K562 (cell line): ENCODE data around the gene AFDN. TPM values are rescaled to one million over a fixed set of nuclear protein-coding genes. Genes with fewer than 3 reads are reported as not detected.

Source experiments
- NFRKB ChIP-seq: fragments of 450-650 bp; IDR thresholded peaks from 2 replicates; pipeline ENCODE4 v1.6.1; 2016; ENCODE audit warnings: low read depth
- RBM22 ChIP-seq: fragments of 200-400 bp; formaldehyde crosslinking; IDR thresholded peaks from 2 replicates; pipeline ENCODE4 v1.6.1; 2018; ENCODE audit warnings: low read length, low read depth; ENCODE audit not compliant: poor library complexity, severe bottlenecking
- RHOXF2B ChIP-seq: fragments of 250-450 bp; sonication (Bioruptor Pico); conservative IDR thresholded peaks from 2 replicates; pipeline ENCODE4 v1.5.1; 2021
- SIRT6 ChIP-seq: IDR thresholded peaks from one replicate; pipeline ENCODE4 v1.6.1; 2012; ENCODE audit warnings: low read depth, mild to moderate bottlenecking, control low read depth, inconsistent platforms, low read length, moderate library complexity
- SP1 ChIP-seq: sonication (generic); formaldehyde crosslinking; IDR thresholded peaks from 2 replicates; pipeline ENCODE4 v1.8.1; 2022; ENCODE audit warnings: mild to moderate bottlenecking, missing genetic modification reagents
- TGIF2 ChIP-seq: sonication (generic); formaldehyde crosslinking; IDR thresholded peaks from 2 replicates; pipeline ENCODE4 v1.8.1; 2022; ENCODE audit warnings: mild to moderate bottlenecking, missing genetic modification reagents, moderate library complexity
- TOE1 ChIP-seq, 2 experiments: fragments of 450-650 bp in 1 of 2; sonication (generic) in 1 of 2; formaldehyde crosslinking in 1 of 2; IDR thresholded peaks; 2 replicates each; pipeline versions ENCODE4 v1.7.1 to v1.8.0; 2016 to 2022; ENCODE audit warnings: borderline replicate concordance in 2 of 2, mild to moderate bottlenecking in 2 of 2, antibody characterized with exemption in 1 of 2, inconsistent platforms in 1 of 2, low read depth in 1 of 2, missing genetic modification reagents in 1 of 2, moderate library complexity in 1 of 2
- ZNF124 ChIP-seq: sonication (generic); formaldehyde crosslinking; IDR thresholded peaks from 2 replicates; pipeline ENCODE4 v1.8.1; 2022; ENCODE audit warnings: missing genetic modification reagents
- ZNF134 ChIP-seq: fragments of 250-450 bp; sonication (Bioruptor Pico); conservative IDR thresholded peaks from 2 replicates; pipeline ENCODE4 v1.4.0; 2020
- ZNF253 ChIP-seq: fragments of 250-450 bp; sonication (Bioruptor Pico); conservative IDR thresholded peaks from 2 replicates; pipeline ENCODE4 v1.6.1; 2021; ENCODE audit warnings: mild to moderate bottlenecking
- polyA plus RNA-seq, 8 experiments: library from polyadenylated mRNA; depleted of rRNA in 4 of 8; stranded (reverse) in 5 of 8; unstranded in 3 of 8; fragments of >200 nt; fragmentation: Nextera tagmentation in 2 of 8; fragmentation: Illumina TruSeq in 1 of 8; extraction: Ambion mirVana in 2 of 8; extraction: Trizol in 1 of 8; gene quantifications; 2 replicates each; pipeline versions ENCODE4 v1.2.1 to v1.2.3, GENCODE V29; 2011 to 2014; ENCODE audit warnings: inconsistent platforms in 1 of 8, missing spikeins in 1 of 8
- total RNA-seq, 7 experiments: library from RNA; depleted of rRNA in 6 of 7; stranded (reverse); fragments of >200 nt in 6 of 7; fragmentation: Illumina TruSeq in 2 of 7; extraction: Trizol in 2 of 7; gene quantifications; 2 replicates each; pipeline versions ENCODE4 v1.2.1 to v1.2.3, GENCODE V29; 2011 to 2021; ENCODE audit warnings: low replicate concordance in 1 of 7
- TF ChIP-seq, protein P1 (sequence below): fragments of 450-650 bp; IDR thresholded peaks from 2 replicates; pipeline ENCODE4 v1.6.1; 2017; ENCODE audit warnings: antibody characterized with exemption
- TF ChIP-seq, protein P2 (sequence below): fragments of 200-800 bp; sonication (Bioruptor generic); IDR thresholded peaks from 2 replicates; pipeline ENCODE4 v1.6.1; 2017; ENCODE audit warnings: missing genetic modification characterization, missing compliant biosample characterization
- TF ChIP-seq, protein P3 (sequence below), 2 experiments: fragments of 450-650 bp; IDR thresholded peaks; 2 replicates each; pipeline ENCODE4 v1.6.1; 2016; ENCODE audit warnings: mild to moderate bottlenecking in 2 of 2, borderline replicate concordance in 1 of 2, low read depth in 1 of 2, moderate library complexity in 1 of 2

Gene AFDN
- total and polyA plus RNA-seq, 9 of the 15 experiments (the other 6 are each of a cell fraction or from before 2014, with no cell fraction given), result 7.2 to 129 (median 105) TPM

DNA sequence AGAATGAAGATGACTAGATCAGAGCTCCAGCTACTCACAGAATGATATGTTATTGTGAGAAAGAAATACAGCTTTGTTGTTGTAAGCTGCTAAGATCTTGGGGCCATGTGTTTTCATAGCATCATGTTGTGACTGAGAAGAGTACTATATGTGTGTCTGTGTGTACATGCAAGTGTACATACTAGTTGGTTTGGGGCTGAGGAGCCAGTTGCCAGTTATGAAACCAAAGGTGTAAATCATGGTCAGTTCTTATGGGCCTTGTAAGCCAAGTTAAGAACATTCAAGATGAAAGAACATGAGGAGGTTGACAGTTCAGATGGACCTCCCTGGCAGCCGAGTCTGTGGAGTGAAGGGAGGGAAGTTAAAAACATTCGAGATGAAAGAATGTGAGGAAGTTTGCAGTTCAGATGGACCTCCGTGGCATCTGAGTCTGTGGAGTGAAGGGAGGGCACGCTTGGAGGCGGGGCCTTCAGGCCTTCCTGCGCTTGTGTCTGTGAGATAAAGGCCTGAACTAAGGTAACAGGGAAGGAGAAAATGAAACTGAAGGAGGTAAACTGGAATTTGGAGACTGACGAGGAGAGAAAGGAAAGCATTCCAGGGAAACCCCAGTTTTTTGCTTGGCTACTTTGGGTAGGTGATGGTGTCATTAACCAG, 13.9 kb downstream of the AFDN start (continued):
- TF ChIP-seq, protein P1, sequence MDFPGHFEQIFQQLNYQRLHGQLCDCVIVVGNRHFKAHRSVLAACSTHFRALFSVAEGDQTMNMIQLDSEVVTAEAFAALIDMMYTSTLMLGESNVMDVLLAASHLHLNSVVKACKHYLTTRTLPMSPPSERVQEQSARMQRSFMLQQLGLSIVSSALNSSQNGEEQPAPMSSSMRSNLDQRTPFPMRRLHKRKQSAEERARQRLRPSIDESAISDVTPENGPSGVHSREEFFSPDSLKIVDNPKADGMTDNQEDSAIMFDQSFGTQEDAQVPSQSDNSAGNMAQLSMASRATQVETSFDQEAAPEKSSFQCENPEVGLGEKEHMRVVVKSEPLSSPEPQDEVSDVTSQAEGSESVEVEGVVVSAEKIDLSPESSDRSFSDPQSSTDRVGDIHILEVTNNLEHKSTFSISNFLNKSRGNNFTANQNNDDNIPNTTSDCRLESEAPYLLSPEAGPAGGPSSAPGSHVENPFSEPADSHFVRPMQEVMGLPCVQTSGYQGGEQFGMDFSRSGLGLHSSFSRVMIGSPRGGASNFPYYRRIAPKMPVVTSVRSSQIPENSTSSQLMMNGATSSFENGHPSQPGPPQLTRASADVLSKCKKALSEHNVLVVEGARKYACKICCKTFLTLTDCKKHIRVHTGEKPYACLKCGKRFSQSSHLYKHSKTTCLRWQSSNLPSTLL, result no peak
- TF ChIP-seq, protein P2, sequence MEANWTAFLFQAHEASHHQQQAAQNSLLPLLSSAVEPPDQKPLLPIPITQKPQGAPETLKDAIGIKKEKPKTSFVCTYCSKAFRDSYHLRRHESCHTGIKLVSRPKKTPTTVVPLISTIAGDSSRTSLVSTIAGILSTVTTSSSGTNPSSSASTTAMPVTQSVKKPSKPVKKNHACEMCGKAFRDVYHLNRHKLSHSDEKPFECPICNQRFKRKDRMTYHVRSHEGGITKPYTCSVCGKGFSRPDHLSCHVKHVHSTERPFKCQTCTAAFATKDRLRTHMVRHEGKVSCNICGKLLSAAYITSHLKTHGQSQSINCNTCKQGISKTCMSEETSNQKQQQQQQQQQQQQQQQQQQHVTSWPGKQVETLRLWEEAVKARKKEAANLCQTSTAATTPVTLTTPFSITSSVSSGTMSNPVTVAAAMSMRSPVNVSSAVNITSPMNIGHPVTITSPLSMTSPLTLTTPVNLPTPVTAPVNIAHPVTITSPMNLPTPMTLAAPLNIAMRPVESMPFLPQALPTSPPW (CRISPR knock-in tag), result peak; percentile 58
- TF ChIP-seq SIRT6, result no peak
- no peak for TF ChIP-seq RBM22
- TF ChIP-seq, protein P3, sequence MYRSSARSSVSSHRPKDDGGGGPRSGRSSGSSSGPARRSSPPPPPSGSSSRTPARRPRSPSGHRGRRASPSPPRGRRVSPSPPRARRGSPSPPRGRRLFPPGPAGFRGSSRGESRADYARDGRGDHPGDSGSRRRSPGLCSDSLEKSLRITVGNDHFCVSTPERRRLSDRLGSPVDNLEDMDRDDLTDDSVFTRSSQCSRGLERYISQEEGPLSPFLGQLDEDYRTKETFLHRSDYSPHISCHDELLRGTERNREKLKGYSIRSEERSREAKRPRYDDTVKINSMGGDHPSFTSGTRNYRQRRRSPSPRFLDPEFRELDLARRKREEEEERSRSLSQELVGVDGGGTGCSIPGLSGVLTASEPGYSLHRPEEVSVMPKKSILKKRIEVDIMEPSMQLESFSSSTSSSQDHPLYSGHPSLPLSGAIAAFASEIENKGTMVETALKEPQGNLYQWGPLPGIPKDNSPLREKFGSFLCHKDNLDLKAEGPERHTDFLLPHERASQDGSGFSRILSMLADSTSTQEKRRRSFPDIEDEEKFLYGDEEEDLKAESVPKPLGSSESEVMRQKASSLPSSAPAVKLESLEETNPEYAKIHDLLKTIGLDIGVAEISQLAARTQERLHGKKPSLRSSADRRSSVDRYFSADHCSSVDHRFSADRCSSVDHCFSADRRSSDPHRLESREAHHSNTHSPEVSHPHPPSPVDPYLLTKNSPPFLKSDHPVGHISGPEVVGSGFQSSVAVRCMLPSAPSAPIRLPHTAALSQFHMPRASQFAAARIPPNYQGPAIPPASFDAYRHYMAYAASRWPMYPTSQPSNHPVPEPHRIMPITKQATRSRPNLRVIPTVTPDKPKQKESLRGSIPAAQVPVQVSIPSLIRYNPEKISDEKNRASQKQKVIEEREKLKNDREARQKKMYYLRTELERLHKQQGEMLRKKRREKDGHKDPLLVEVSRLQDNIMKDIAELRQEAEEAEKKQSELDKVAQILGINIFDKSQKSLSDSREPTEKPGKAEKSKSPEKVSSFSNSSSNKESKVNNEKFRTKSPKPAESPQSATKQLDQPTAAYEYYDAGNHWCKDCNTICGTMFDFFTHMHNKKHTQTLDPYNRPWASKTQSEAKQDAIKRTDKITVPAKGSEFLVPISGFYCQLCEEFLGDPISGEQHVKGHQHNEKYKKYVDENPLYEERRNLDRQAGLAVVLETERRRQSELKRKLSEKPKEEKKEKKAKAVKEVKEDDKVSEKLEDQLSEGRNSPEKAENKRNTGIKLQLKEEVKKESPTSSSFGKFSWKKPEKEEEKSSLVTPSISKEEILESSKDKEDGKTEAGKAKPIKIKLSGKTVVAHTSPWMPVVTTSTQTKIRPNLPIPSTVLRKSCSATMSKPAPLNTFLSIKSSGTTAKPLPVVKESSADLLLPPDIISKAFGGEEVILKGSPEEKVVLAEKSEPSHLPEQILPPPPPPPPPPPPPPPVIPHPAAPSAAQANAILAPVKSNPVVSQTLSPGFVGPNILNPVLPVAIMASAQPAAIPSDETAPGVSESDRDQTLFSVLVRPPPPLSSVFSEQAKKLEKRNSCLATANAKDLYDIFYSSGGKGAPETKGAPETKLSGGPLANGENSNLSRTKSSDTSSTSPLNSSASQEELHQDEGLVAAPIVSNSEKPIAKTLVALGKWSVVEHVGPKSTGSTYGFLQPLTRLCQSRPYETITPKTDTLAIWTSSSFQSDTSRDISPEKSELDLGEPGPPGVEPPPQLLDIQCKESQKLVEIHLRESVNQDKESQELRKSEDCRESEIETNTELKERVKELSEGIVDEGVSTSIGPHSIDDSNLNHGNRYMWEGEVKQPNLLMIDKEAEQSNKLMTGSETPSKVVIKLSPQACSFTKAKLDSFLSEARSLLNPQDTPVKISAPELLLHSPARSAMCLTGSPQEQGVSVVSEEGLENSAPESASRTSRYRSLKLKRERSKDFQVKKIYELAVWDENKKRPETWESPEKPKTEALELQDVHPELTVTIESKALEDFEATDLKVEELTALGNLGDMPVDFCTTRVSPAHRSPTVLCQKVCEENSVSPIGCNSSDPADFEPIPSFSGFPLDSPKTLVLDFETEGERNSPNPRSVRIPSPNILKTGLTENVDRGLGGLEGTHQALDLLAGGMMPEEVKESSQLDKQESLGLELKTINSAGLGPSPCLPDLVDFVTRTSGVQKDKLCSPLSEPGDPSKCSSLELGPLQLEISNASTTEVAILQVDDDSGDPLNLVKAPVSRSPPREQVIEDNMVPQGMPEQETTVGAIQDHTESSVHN (IDR thresholded peaks at IDR 0.05; ENCODE audit: borderline replicate concordance in 1 of 2, low read depth in 1 of 2), result 0 out of 4 replicates have a peak, but pooled peaks of 1 of the 2 experiments have one; percentile 19
- TF ChIP-seq ZNF134 (CRISPR knock-in tag), result no peak
- 0 out of 2 replicates have a peak, but pooled peaks have one; percentile 29 for TF ChIP-seq NFRKB
- no peak for TF ChIP-seq TOE1 (IDR thresholded peaks at IDR 0.05; ENCODE audit: borderline replicate concordance)
- TF ChIP-seq TOE1 (CRISPR knock-in tag; IDR thresholded peaks at IDR 0.05; ENCODE audit: borderline replicate concordance, low read depth), result no peak
- no peak for TF ChIP-seq ZNF124
- no peak for TF ChIP-seq RHOXF2B (CRISPR knock-in tag)
- TF ChIP-seq ZNF253 (CRISPR knock-in tag), result no peak
- TF ChIP-seq TGIF2 (CRISPR knock-in tag), result no peak
- 0 out of 2 replicates have a peak, but pooled peaks have one; percentile 27 for TF ChIP-seq SP1
